GM19025 (cell line): ENCODE measurements around the gene SCN3B.
"Not testable (repeated sequence)": the region's sequence is repeated elsewhere in the genome, so short reads cannot be mapped to it uniquely, and the experiment has no call there.

Experiments
- ATAC-seq: cut with Tn5 transposase; IDR thresholded peaks from one replicate; pipeline ENCODE4 v1.9.1; 2021; ENCODE audit warnings: mild to moderate bottlenecking, low read depth, moderate library complexity; ENCODE audit not compliant: unreplicated experiment

The SCN3B gene

DNA sequence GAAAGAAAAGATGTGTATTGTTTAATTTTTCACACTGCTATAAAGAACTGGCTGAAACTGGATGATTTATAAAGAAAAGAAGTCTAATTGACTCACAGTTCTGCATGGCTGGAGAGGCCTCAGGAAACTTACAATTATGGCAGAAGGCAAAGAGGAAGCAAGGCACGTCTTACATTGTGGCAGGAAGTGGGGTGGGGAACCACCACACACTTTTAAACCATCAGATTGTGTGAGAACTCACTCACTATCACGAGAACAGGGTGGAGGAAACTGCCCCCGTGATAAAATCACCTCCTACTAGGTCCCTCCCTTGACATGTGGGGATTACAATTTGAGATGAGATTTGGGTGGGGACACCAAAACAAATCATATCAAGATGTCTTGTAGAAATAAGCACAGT, 5.5 kb upstream of the SCN3B start:
- ATAC-seq, result not testable (repeated sequence)

DNA sequence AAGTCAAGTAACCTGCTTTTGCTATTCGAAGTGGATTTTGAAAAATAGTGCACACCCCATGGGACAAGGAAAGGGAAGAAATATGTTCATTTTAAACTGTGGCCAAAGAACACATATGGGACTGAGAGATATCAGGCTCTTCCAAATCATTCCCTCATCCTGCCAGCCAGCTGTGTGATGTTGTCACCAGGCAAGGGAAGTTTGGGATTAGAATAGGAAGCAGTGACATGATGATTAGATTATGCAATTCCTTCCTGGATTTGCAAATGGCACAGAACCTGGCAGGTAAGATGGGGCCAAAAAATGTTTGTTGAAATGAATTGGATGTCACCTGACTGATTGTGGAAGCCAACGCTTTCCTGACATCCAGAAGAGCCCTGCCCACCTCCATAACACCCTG, 4.9 kb upstream of the SCN3B start:
- no peak for ATAC-seq

DNA sequence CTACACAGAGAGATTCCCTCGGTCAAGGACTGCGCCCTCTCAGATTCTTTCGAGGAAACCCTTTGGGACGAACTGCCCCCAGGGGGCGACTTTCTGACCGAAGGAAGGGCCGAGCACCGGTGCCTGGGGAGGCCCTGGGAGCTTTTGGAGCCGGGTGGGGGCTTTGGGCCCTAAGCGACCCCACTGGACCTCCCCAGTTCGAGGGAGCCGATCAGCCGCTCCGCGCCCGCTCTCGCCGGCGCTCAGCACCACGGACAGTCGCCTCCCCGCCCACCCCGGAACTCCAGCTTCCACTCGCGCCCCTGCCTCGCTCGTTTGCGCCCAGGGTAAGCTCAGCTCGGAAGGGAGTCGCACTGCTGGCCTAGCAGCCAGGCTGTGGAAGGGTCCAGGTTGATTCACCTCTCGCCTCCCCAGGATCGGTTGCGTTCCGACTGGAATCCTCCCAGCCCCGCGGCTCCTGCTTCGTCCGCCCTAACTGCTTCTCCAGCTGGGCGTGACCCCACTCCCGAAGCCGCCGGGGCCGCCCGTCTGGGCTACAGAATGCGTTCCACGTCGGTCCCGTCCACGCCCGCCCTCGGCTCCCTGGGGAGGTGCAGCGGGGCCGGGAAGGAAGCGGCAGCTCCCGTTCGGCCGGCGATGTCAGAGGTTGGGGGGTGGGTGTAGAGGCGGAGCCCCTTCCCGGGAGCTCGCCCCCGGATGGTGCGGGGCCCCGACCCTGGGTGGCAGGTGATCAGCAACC, 428 bp downstream of the SCN3B start:
- ATAC-seq, result no peak

DNA sequence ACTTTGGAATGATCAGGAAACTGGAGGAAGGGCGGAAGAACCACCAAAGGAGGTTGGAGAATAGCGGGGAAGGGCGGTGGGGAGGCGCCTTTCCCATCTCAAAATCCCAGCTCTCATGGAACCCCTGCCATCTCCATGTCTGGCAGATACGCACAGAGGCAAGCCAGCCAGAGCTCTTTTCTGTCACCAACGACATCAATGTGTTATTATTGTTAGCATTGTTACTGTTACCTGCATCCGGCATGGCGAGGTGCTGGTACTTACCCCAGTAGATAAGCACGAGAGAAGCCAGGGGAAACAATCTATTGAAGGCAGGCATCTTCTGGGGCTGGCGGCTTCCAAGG, 969 bp downstream of the SCN3B start:
- ATAC-seq, result no peak

DNA sequence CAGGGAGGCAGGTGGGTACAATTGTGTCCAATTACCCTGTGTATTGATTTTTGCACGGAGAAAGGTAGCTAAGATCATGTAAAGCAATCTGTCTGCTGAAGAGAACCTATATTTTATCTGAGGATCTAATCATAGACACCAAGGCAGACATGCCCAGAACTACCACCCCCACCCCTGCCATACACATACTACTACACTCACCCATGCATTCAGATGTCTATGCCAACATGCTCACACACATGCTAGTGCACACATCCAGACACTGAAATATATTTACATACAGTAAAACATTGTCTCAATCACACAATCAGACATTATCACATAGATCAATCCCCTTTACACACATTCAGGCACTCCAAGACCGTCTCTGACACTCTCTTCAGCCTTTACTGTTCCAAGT, 1.8 kb downstream of the SCN3B start:
- no peak for ATAC-seq

DNA sequence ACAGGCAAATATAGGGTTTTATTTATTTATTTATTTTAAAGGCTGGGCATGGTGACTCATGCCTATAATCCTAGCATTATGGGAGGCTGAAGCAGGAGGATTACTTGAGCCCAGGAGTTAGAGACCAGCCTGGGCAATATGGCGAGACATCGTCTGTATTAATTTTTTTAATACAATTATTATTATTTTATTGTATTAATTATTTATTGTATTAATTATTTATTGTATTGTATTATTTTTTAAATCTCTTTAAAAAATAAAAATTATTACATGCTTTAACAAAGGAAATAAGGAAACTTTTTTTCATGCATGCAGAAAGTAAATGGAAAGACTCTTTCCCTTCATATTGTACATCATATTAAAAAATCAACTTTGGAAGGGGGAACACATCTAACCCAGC, 3.5 kb downstream of the SCN3B start:
- no peak for ATAC-seq

DNA sequence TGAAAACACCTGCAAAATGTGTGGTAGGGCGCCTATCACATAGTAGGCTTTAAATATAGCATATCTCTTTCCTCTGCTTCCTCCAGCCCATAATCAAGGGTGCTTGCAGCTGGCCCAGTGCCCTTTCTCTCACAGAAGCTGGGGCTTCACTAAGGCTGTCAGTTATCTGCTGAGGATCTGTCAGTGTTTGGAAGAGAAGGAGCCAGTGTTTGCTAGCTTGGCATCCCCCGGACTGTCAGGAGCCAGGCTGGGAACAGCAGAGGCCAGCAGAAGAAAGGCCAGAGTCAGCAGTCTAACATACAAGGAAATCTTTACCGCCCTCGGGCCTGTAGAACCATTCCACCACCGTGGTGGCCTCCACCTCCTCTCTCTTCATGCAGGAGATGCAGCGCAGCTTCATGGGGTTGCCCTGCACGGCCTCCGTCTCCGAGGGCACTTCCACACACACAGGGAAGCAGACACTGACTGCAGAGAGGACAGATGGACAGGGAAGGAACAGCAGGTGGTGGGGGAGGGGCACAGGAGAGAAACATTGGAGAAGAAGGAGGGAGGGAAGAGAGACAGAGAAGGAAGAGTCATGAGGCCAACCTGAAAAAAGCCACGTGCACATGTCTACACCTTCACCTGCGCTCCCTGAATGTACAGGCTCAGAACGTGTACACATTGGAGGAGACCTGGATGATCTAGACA, 9.0 kb downstream of the SCN3B start:
- no peak for ATAC-seq

DNA sequence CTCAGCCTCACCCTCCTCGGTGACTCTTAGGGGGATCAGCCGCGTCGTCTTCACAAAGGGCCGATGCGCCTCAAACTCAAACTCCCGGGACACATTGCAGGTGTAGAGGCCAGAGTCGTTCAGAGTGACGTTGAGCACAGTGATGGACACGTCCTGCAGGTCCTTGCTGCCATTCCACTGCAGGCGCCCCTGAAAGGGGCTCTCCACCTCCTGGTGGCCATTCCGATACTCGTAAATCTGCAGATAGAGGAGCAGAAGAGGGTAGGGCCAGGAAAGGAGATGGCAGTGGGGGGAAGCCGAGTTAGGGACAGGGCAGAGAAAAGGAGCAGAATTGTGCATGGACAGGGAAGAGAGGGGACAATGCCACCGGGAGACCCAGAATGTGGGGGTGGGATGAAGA, 12.0 kb downstream of the SCN3B start:
- ATAC-seq, result no peak

DNA sequence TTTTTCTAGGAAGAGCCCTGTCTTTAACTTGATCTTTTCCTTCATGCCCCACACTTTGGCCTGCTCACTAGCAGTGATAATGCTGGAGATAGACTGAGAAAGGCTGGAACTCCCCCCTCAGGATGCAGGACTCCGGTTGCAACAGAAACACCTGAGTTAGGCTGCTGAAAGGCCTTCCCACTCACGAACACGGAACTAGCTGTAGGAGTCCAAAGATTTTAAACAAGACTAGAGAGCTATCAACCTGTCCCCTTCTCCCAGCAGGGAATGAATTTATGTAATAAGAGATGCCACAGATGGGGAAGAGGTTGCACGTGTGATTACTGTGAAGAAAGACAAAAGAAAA, 13.0 kb downstream of the SCN3B start:
- ATAC-seq, result no peak

DNA sequence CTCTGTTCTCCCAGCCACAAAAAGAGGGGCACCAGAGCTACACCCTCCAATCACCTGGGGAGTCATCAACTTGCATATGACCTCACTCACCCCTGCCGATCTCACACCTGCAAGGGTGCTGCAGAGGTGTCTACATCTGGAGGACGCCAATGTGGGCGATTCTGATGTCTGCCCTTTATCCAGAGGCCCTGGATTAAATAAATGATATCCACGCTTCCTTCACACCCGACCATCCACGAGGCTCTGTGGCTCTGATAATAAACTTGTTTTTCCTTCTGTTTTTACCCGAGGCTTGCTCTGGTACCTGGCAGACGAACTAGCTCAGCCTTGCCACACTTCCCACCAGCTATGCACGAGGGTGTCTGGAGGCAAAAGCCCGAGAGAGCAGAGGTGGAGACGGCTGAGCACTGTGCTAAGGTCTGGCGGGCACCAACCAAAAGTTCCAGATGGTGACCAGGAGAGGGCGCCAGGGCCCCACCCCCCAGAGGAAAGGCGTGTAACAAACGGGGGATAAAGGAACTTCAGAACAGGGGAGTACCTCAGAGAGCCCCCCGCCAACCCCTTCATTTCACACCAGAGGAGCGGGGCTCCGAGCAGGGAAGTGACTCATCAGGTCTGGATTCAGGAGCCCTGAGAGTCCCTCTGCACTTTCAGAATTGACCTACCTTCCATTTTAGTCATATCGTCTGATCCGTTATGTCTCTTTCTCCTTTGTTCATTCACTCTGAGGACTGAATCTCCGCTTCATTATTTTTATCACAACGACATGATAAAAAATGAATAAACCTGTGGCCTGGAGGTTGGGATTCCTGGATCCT, 13.5 kb downstream of the SCN3B start:
- ATAC-seq, result no peak

DNA sequence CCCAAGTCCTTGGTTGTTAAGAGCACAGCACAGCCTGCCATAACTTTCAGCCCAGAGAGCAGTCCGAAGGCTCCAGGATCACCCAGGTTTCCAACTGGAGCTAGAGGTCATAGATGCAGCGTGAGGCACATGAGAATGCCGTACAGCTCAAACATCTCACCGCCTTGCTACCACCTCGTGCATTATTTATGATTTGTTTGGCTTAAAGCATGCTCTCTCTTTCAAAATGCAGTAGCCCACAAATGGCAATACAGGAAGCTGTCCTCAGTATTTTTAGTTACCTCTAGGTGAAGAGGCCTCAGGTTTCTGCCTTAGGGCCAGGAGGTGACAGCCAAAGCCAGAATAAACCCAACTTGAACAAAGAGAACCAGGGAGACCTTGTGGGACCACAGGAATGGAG, 14.4 kb downstream of the SCN3B start:
- ATAC-seq, result no peak

DNA sequence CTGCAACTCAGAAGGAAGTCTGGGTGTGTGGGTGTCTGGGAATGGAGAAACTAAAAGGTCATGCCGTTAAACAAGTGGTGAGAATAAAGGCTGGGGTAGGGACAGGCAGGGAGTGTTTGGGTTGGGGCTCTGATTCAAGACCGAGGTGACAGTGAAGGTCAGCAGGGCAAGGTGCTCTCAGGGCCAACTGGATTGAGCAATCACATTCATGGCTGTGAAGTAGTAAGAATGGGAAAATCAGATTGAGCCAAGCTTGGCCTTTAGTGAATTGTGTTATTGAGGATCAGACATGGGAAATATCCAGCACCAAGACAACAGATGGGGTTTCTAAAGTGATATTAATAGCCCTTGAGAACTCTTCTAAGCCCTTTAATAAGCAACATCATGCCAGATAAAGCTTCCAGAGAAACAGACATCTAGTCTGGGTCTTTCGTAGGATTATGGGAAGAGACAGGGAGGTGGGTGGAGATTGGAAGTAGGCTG, 24.3 kb downstream of the SCN3B start:
- ATAC-seq, result no peak

DNA sequence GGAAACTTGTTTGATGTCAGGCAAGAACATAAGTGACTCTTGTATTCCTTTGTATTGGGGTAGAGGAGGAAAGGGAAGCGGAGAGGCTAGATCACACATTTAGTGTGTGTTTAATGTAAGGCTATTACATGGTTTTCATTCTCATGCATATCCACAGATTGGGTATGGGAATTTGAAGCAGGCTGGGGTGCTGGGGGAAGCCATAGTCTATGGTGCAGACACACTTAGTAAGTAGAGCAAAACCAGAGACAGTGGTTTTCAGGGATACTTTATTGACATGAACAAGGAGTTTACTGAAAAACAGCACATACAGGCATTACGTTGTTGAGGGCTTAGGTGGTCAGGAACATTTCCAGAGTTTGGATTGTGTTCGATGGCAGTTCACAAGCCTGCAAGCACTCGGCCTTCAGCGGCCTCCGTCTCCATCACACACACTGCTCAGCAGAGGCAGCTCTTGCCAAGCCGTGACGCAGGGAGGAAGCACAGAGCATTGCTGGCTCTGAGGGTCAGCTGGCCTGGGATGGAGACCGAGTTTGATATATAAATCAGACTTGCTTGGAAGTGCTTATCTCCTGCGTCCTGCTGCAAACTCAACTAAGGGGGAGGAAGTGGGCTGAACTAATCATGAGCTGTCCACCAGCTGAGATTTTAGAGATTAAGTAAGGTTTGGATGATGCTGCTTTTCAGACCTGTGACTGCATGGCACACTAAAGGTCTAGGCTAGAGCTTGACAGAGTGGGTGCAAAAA, 25.3 kb downstream of the SCN3B start:
- ATAC-seq, result no peak

DNA sequence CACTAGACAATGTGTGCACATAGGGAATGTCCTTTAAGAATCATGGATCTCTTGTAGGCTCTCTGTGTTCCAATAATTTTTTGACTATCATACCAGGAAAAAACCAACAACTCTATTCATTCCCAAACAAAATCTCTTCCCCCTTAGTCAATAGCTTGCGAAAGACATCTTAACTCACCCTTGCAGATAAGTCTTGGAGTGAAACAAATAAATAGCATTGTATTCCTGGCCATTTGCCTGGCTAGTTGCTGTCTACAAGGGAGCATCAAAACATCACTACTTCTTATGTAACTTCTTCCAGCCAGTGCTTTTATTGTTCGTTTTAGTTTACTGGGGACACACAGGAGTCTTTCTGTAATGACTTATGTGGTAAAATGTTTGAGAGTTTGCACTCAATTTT, 29.4 kb downstream of the SCN3B start:
- ATAC-seq, result no peak

DNA sequence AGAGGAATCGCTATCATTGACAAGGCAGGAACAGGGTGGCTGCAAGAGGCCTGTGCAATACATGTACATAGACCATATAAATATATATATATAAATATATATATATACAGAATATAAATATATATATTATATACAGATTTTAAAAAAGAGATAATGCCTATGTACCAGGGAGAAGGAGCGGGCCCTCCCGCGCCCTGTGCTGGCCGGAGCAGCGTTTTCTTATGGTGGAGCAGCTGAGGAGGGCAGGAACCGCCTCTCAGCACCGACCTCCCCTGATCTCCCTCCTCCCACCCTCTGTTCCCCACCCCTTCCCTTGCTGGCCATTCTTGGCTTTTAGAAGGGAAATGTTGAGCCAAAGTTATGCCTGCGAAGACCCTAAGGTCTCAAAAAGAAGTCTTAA, 31.8 kb downstream of the SCN3B start:
- no peak for ATAC-seq

DNA sequence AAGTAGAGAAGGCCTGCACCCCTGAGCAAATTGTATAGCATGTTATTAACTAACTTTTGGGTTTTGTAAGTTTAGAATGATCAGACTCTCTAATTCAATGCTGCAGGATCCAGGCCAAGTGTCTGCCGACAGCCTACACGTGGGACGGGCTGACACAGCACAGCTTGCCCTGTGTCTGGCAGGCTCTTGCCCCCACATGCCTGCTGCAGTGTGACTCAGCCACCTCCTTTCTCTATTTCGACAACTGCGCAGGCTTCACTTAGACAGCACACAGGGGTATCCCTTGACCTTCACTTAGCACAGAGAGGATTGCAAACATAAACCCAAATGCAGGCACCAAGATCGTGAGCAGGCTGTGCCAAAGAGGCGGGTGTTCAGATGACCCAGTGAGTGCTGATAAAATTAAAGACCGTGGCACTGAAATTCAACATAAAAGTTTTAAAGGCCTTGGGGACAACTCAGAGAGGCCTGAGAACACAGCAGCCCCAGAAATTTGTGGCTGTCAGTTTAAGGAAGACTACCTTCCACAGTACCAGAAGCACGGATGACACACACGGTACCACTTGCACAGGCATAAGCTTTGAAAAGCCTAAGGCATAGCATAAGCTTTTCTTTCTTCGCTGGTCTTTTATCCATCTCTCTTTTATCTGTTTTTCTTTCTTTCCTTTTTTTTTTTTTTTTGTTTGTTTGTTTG, 37.8 kb downstream of the SCN3B start:
- ATAC-seq, result no peak

DNA sequence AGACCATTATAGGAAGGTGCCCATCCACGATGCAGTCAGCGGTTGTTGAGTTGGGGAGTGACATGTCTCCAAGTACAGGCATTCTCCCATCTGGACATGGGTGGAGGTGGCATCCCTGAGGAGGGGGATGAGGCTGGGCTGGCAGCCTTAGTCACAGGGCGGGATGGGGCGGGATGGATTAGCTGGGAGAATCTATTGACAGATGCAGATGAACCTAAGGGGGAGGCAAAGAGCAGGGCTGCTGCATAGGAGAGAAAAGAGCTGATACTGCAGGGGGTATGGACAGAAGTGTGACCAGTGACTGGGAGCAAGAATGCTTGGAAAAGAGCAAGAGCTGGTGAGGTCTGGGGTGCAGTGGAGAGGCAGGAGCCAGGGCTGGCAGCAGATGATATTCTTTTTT, 42.7 kb downstream of the SCN3B start:
- no peak for ATAC-seq

DNA sequence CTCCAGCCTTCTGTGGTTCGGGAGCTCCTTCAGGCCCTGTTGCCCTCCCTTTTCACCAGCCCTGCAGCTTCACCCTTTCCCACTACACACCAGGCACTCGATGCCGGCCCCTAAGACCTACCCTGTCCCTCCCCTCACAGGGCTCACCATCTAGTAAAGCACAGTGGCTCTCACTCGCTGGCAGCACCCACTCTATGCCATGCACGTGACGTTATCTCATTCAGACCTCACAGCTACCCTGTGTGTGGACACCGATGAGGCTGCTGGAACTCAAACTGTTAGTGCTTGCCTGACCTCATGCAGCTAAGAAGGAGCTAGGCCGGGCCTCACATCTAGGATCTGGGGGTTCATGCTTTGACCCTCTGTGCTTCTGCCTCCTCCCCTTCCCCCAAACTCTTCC, 45.5 kb downstream of the SCN3B start:
- no peak for ATAC-seq

DNA sequence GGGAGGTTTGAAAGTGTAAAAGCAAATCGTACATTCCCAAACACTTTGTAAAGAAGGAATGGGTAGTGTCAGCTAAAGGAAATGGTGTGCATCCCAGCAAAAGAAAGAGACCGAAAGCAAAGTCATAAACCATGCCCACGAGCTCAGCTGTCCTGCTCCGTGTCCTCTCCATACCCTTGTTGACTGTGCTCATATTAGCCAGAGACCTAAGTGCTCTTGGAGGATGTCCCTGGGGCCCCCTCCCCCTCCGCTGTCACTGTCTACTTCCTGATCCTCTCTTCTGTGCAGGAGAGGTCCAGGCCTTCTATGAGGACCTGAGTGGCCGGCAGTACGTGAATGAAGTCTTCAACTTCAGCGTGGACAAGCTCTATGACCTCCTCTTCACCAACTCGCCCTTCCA, 46.1 kb downstream of the SCN3B start:
- no peak for ATAC-seq

DNA sequence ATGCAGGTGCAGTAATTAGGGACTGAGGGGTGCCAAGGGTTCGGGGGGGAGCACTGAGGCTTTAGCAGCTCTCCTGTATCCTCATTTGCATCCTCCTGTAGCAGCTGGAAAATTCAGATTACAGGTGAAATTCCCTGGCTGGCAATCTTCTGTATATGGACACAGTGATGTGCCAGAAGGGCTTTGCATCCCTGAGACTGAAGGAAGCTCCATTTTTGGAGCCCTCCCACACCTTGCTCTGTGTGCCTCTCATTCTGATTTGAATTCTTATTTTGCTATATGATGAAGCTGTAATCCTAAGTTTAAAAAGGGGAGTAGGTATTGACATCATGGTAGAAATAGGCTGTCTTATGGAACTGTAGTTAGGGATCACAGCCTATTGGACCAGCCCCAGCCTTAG, 46.6 kb downstream of the SCN3B start:
- ATAC-seq, result no peak
